H7 (cell line): ENCODE measurements around the gene ZGRF1. TPM values are rescaled to one million over a fixed set of nuclear protein-coding genes. Genes with fewer than 3 reads are reported as not detected.

Experiments used
- DNase-seq: peaks from one replicate; pipeline ENCODE4 v3.0.0; 2012
- H3K27me3 ChIP-seq: 2 replicates; pipeline ENCODE4 v1.6.0; 2011; ENCODE audit warnings: mild to moderate bottlenecking, low read length; ENCODE audit not compliant: control insufficient read depth, insufficient read depth
- H3K36me3 ChIP-seq: replicated peaks from 2 replicates; pipeline ENCODE4 v1.5.1; 2011; ENCODE audit warnings: low read length; ENCODE audit not compliant: control insufficient read depth, insufficient read depth
- H3K4me3 ChIP-seq: 2 replicates; pipeline ENCODE4 v1.5.1; 2011; ENCODE audit warnings: low read depth, mild to moderate bottlenecking, control low read depth, low read length, moderate library complexity; ENCODE audit not compliant: insufficient read depth
- total RNA-seq: library from RNA; depleted of rRNA; stranded (reverse); fragments of >200 nt; shearing (Covaris generic); gene quantifications from 2 replicates; pipeline ENCODE4 v1.2.3, GENCODE V29; 2014

ZGRF1 gene
- total RNA-seq, 1 experiment from 2014 or later: 25.1 TPM

GRCh38 chr4:112520598-112521122, 116.0 kb downstream of the ZGRF1 start:
- H3K27me3 ChIP-seq: peaks cover 79% of the 10 kb centered on the region
- DNase-seq: peak; percentile 48
- H3K4me3 ChIP-seq: peak overlapping the region; percentile 29
- no peaks in the 10 kb centered on the region for H3K36me3 ChIP-seq

- Histone ChIP-seq H3K27me3 (peaks cover 86% of the 10 kb centered on the region), H3K4me3 (peak overlapping the region; percentile 29; the same call in 1 of the 2 replicates), H3K36me3 (no peaks in the 10 kb centered on the region)
- DNase-seq: peak; percentile 55
Measured at GRCh38 chr4:112519689-112520597, 116.8 kb downstream of the ZGRF1 start.

- DNase-seq: no peak
- Histone ChIP-seq H3K27me3 (peaks cover 99% of the 10 kb centered on the region), H3K4me3 (no peak overlapping the region), H3K36me3 (no peaks in the 10 kb centered on the region)
Measured at GRCh38 chr4:112518675-112519074, 118.0 kb downstream of the ZGRF1 start.

- Histone ChIP-seq H3K4me3 (no peak overlapping the region), H3K36me3 (no peaks in the 10 kb centered on the region)
Measured at GRCh38 chr4:112517911-112518310, 118.8 kb downstream of the ZGRF1 start.

GRCh38 chr4:112517067-112517634, 119.6 kb downstream of the ZGRF1 start:
- Histone ChIP-seq H3K4me3 (no peak overlapping the region), H3K36me3 (no peaks in the 10 kb centered on the region), H3K27me3 (peaks cover 100% of the 10 kb centered on the region)
- peak; percentile 67 for DNase-seq

More at GRCh38 chr4:112517911-112518310, 118.8 kb downstream of the ZGRF1 start:
- no peak for DNase-seq
- peaks cover 100% of the 10 kb centered on the region for H3K27me3 ChIP-seq

GRCh38 chr4:112516471-112517066, 120.1 kb downstream of the ZGRF1 start:
- peaks cover 100% of the 10 kb centered on the region for H3K27me3 ChIP-seq
- peak; percentile 92 for DNase-seq
- H3K36me3 ChIP-seq: no peaks in the 10 kb centered on the region
- H3K4me3 ChIP-seq: peak overlapping the region; percentile 19

- DNase-seq: no peak
- Histone ChIP-seq H3K36me3 (no peaks in the 10 kb centered on the region), H3K4me3 (peak within 1 kb of the TSS; percentile 48), H3K27me3 (peaks cover 100% of the 10 kb centered on the region)
Measured at GRCh38 chr4:112516066-112516470, 120.6 kb downstream of the ZGRF1 start, which contains the start of gene NEUROG2. Gene NEUROG2 (minus strand): TSS chr4:112516180. CDS start chr4:112515475, 705 bp downstream.

- DNase-seq: peak; percentile 87
Measured at GRCh38 chr4:112515198-112516065, 121.3 kb downstream of the ZGRF1 start.

GRCh38 chr4:112514647-112515197, 122.0 kb downstream of the ZGRF1 start:
- Histone ChIP-seq H3K36me3 (no peaks in the 10 kb centered on the region), H3K27me3 (peaks cover 100% of the 10 kb centered on the region), H3K4me3 (peak overlapping the region; percentile 48)
- peak; percentile 78 for DNase-seq

More at GRCh38 chr4:112515198-112516065, 121.3 kb downstream of the ZGRF1 start:
- peaks cover 100% of the 10 kb centered on the region for H3K27me3 ChIP-seq
- no peaks in the 10 kb centered on the region for H3K36me3 ChIP-seq
- peak overlapping the region; percentile 48 for H3K4me3 ChIP-seq

GRCh38 chr4:112513971-112514646, 122.6 kb downstream of the ZGRF1 start:
- Histone ChIP-seq H3K36me3 (no peaks in the 10 kb centered on the region), H3K27me3 (peaks cover 100% of the 10 kb centered on the region), H3K4me3 (peak overlapping the region; percentile 48; the same call in 1 of the 2 replicates)
- peak; percentile 69 for DNase-seq

- no peak for DNase-seq
- Histone ChIP-seq H3K27me3 (peaks cover 97% of the 10 kb centered on the region), H3K4me3 (no peak overlapping the region), H3K36me3 (no peaks in the 10 kb centered on the region)
Measured at GRCh38 chr4:112511803-112512118, 124.9 kb downstream of the ZGRF1 start.

GRCh38 chr4:112511093-112511802, 125.5 kb downstream of the ZGRF1 start:
- no peaks in the 10 kb centered on the region for H3K36me3 ChIP-seq
- H3K27me3 ChIP-seq: peaks cover 97% of the 10 kb centered on the region
- DNase-seq: peak; percentile 46
- H3K4me3 ChIP-seq: peak overlapping the region; percentile 25
